Nephron progenitor cell (in vitro differentiated cells): ENCODE measurements around the gene PHACTR1.

ENCODE experiments used
- DNase-seq: peaks from one replicate; pipeline ENCODE4 v3.0.0; 2021
- H3K27ac Mint-ChIP-seq: 2 replicates; pipeline ENCODE4 v1.8.0; 2021; ENCODE audit warnings: mild to moderate bottlenecking, moderate library complexity, mixed read lengths
- H3K27me3 Mint-ChIP-seq: 2 replicates; pipeline ENCODE4 v1.8.0; 2021; ENCODE audit warnings: mild to moderate bottlenecking, low read depth, mixed read lengths; ENCODE audit not compliant: poor library complexity
- H3K36me3 Mint-ChIP-seq: 2 replicates; pipeline ENCODE4 v1.8.0; 2021; ENCODE audit warnings: low read depth, mixed read lengths
- H3K4me1 Mint-ChIP-seq: 2 replicates; pipeline ENCODE4 v1.8.0; 2021; ENCODE audit warnings: mixed read lengths
- H3K4me3 Mint-ChIP-seq: 2 replicates; pipeline ENCODE4 v1.8.0; 2021; ENCODE audit warnings: mild to moderate bottlenecking, moderate library complexity, mixed read lengths
- H3K9me3 Mint-ChIP-seq: 2 replicates; pipeline ENCODE4 v1.8.0; 2021; ENCODE audit warnings: mild to moderate bottlenecking, moderate library complexity, mixed read lengths
- CTCF ChIP-seq: fragments of 200-600 bp; sonication (generic); IDR thresholded peaks from 2 replicates; pipeline ENCODE4 v1.5.0; 2021; ENCODE audit warnings: antibody characterized with exemption

PHACTR1 gene

GRCh38 chr6:13142611-13143010 is 426.0 kb downstream of the PHACTR1 start:
- Mint-ChIP-seq H3K9me3 (no peaks in the 10 kb centered on the region), H3K4me3 (no peak overlapping the region), H3K27ac (no peak overlapping the region), H3K36me3 (no peaks in the 10 kb centered on the region), H3K4me1 (peaks cover 26% of the 10 kb centered on the region), H3K27me3 (peaks cover 6% of the 10 kb centered on the region)
- DNase-seq, result no peak
- no peak for TF ChIP-seq CTCF

GRCh38 chr6:13146442-13146841 is 429.9 kb downstream of the PHACTR1 start:
- DNase-seq, result no peak
- Mint-ChIP-seq H3K27me3 (peaks cover 6% of the 10 kb centered on the region), H3K4me1 (peaks cover 51% of the 10 kb centered on the region), H3K4me3 (no peak overlapping the region), H3K9me3 (no peaks in the 10 kb centered on the region), H3K27ac (no peak overlapping the region), H3K36me3 (no peaks in the 10 kb centered on the region)
- no peak for TF ChIP-seq CTCF

GRCh38 chr6:13147376-13147775 is 430.8 kb downstream of the PHACTR1 start:
- no peak for DNase-seq
- Mint-ChIP-seq H3K27me3 (peaks cover 7% of the 10 kb centered on the region), H3K27ac (no peak overlapping the region), H3K4me3 (no peak overlapping the region), H3K9me3 (no peaks in the 10 kb centered on the region), H3K36me3 (no peaks in the 10 kb centered on the region), H3K4me1 (peaks cover 55% of the 10 kb centered on the region)
- TF ChIP-seq CTCF, result no peak

- no peaks in the 10 kb centered on the region for H3K9me3 Mint-ChIP-seq
- no peak overlapping the region for H3K4me3 Mint-ChIP-seq
- H3K4me1 Mint-ChIP-seq, result peaks cover 59% of the 10 kb centered on the region
- no peaks in the 10 kb centered on the region for H3K36me3 Mint-ChIP-seq
- peak; percentile 20 for TF ChIP-seq CTCF
- H3K27ac Mint-ChIP-seq, result no peak overlapping the region
- H3K27me3 Mint-ChIP-seq, result peaks cover 11% of the 10 kb centered on the region
- DNase-seq, result no peak
Measured at GRCh38 chr6:13147782-13148181, 431.2 kb downstream of the PHACTR1 start.

- DNase-seq, result no peak
- Mint-ChIP-seq H3K4me1 (peaks cover 47% of the 10 kb centered on the region), H3K27ac (no peak overlapping the region), H3K4me3 (no peak overlapping the region), H3K27me3 (peaks cover 6% of the 10 kb centered on the region), H3K36me3 (no peaks in the 10 kb centered on the region), H3K9me3 (no peaks in the 10 kb centered on the region)
- TF ChIP-seq CTCF, result no peak
Measured at GRCh38 chr6:13152764-13153163, 436.2 kb downstream of the PHACTR1 start.

- Mint-ChIP-seq H3K27me3 (peaks cover 13% of the 10 kb centered on the region), H3K4me3 (no peak overlapping the region), H3K36me3 (no peaks in the 10 kb centered on the region), H3K27ac (no peak overlapping the region), H3K9me3 (no peaks in the 10 kb centered on the region), H3K4me1 (peaks cover 24% of the 10 kb centered on the region)
- no peak for TF ChIP-seq CTCF
- DNase-seq, result no peak
Measured at GRCh38 chr6:13156381-13156780, 439.8 kb downstream of the PHACTR1 start.
